ENCODE measurements around the gene BRCA1.

BRCA1 gene

GRCh38 chr17:43018008-43018853 is 106.9 kb downstream of the BRCA1 start:
- ATAC-seq = no peak
- no peak for TF ChIP-seq RARB (CRISPR knock-in tag; IDR thresholded peaks at IDR 0.05)
- TF ChIP-seq BACH2 (CRISPR knock-in tag; IDR thresholded peaks at IDR 0.05; ENCODE audit: borderline replicate concordance) = no peak
- TF ChIP-seq ZNF565 (CRISPR knock-in tag; conservative IDR thresholded peaks at IDR 0.05; ENCODE audit: low read depth) = no peak

- TF ChIP-seq CREB5 (CRISPR knock-in tag; IDR thresholded peaks at IDR 0.05; ENCODE audit: low read depth) = no peak
- TF ChIP-seq TSHZ2 (CRISPR knock-in tag; IDR thresholded peaks at IDR 0.05) = no peak
- no peak for TF ChIP-seq ZFP3 (CRISPR knock-in tag; IDR thresholded peaks at IDR 0.05)
- no peak for TF ChIP-seq TCF4 (CRISPR knock-in tag; IDR thresholded peaks at IDR 0.05; ENCODE audit: borderline replicate concordance)
- no peak for TF ChIP-seq CSRNP3 (CRISPR knock-in tag; IDR thresholded peaks at IDR 0.05)
- no peak for TF ChIP-seq BACH2 (CRISPR knock-in tag; IDR thresholded peaks at IDR 0.05; ENCODE audit: borderline replicate concordance)
- TF ChIP-seq SNAI2 (CRISPR knock-in tag; IDR thresholded peaks at IDR 0.05) = no peak
- no peak for TF ChIP-seq OSR1 (CRISPR knock-in tag; IDR thresholded peaks at IDR 0.05)
These were observed 108.9 kb downstream of the BRCA1 start for GRCh38 chr17:43016216-43016615.

GRCh38 chr17:43015579-43015978 is 109.6 kb downstream of the BRCA1 start:
- TF ChIP-seq ESRRG (CRISPR knock-in tag; IDR thresholded peaks at IDR 0.05) = no peak
- TF ChIP-seq BACH2 (CRISPR knock-in tag; IDR thresholded peaks at IDR 0.05; ENCODE audit: borderline replicate concordance) = no peak
- no peak for TF ChIP-seq CSDC2 (CRISPR knock-in tag; IDR thresholded peaks at IDR 0.05)
- TF ChIP-seq CREB5 (CRISPR knock-in tag; IDR thresholded peaks at IDR 0.05; ENCODE audit: low read depth) = no peak
- no peak for TF ChIP-seq TOX (CRISPR knock-in tag; IDR thresholded peaks at IDR 0.05; ENCODE audit: borderline replicate concordance)
- no peak for TF ChIP-seq ZFP30 (CRISPR knock-in tag; IDR thresholded peaks at IDR 0.05)
- no peak for TF ChIP-seq TCF4 (CRISPR knock-in tag; IDR thresholded peaks at IDR 0.05; ENCODE audit: borderline replicate concordance)
- ATAC-seq = no peak

More at GRCh38 chr17:43016216-43016615, 108.9 kb downstream of the BRCA1 start:
- no peak for ATAC-seq

GRCh38 chr17:43014649-43015542 is 110.3 kb downstream of the BRCA1 start:
- TF ChIP-seq CSRNP3 (CRISPR knock-in tag; IDR thresholded peaks at IDR 0.05) = no peak
- TF ChIP-seq GLIS3 (CRISPR knock-in tag; IDR thresholded peaks at IDR 0.05) = no peak
- no peak for TF ChIP-seq ZFP3 (CRISPR knock-in tag; IDR thresholded peaks at IDR 0.05)
- TF ChIP-seq SNAI2 (CRISPR knock-in tag; IDR thresholded peaks at IDR 0.05) = no peak
- TF ChIP-seq ARNTL (CRISPR knock-in tag; IDR thresholded peaks at IDR 0.05; ENCODE audit: borderline replicate concordance, low read depth) = no peak
- TF ChIP-seq RARB (CRISPR knock-in tag; IDR thresholded peaks at IDR 0.05) = no peak
- TF ChIP-seq ZNF8 (CRISPR knock-in tag; IDR thresholded peaks at IDR 0.05) = no peak
- TF ChIP-seq ZFP30 (CRISPR knock-in tag; IDR thresholded peaks at IDR 0.05) = no peak
- no peak for TF ChIP-seq ZNF70 (CRISPR knock-in tag; IDR thresholded peaks at IDR 0.05)
- ATAC-seq = no peak
